H9 (cell line): ENCODE data around the gene ELAPOR1. TPM values are rescaled to one million over a fixed set of nuclear protein-coding genes. Genes with fewer than 3 reads are reported as not detected.

Source experiments
- DNase-seq: peaks from one replicate; pipeline ENCODE4 v3.0.0-alpha.2; 2017
- H2AFZ ChIP-seq: one replicate; pipeline ENCODE4 v1.6.1; 2013; ENCODE audit warnings: mild to moderate bottlenecking, low read length, control low read depth, moderate library complexity
- H2AK5ac ChIP-seq: 2 replicates; pipeline ENCODE4 v1.6.1; 2013; ENCODE audit warnings: low read length, control low read depth, mixed read lengths; ENCODE audit not compliant: insufficient read length
- H2BK120ac ChIP-seq: one replicate; pipeline ENCODE4 v1.6.1; 2013; ENCODE audit warnings: low read depth, mild to moderate bottlenecking, low read length, control low read depth, inconsistent platforms; ENCODE audit not compliant: poor library complexity, severe bottlenecking
- H2BK12ac ChIP-seq: 2 replicates; pipeline ENCODE4 v1.6.1; 2013; ENCODE audit warnings: low read length, control low read depth, mixed read lengths, low read depth; ENCODE audit not compliant: insufficient read length
- H2BK15ac ChIP-seq: 2 replicates; pipeline ENCODE4 v1.6.1; 2013; ENCODE audit warnings: low read depth, low read length, control low read depth
- H2BK20ac ChIP-seq: one replicate; pipeline ENCODE4 v1.6.1; 2013; ENCODE audit warnings: low read depth, mild to moderate bottlenecking, low read length, control low read depth, inconsistent platforms; ENCODE audit not compliant: poor library complexity, severe bottlenecking
- H2BK5ac ChIP-seq: 2 replicates; pipeline ENCODE4 v1.6.1; 2013; ENCODE audit warnings: low read length, control low read depth, mixed read lengths; ENCODE audit not compliant: insufficient read length
- H3K14ac ChIP-seq: 2 replicates; pipeline ENCODE4 v1.6.1; 2013; ENCODE audit warnings: low read length, control low read depth; ENCODE audit not compliant: insufficient read depth
- H3K18ac ChIP-seq: 2 replicates; pipeline ENCODE4 v1.6.1; 2013; ENCODE audit warnings: low read depth, mild to moderate bottlenecking, mixed read lengths, low read length, control low read depth; ENCODE audit not compliant: insufficient read length
- H3K23ac ChIP-seq: 2 replicates; pipeline ENCODE4 v1.6.1; 2013; ENCODE audit warnings: low read length, control low read depth, mixed read lengths, low read depth; ENCODE audit not compliant: insufficient read length
- H3K23me2 ChIP-seq: 2 replicates; pipeline ENCODE4 v1.6.1; 2013; ENCODE audit warnings: low read depth, mild to moderate bottlenecking, mixed read lengths, low read length, control low read depth; ENCODE audit not compliant: insufficient read length, poor library complexity, severe bottlenecking
- H3K27ac ChIP-seq: 2 replicates; pipeline ENCODE4 v1.5.1; 2013; ENCODE audit warnings: low read length, control low read depth, mixed read lengths, low read depth; ENCODE audit not compliant: insufficient read length
- H3K27me3 ChIP-seq: 2 replicates; pipeline ENCODE4 v1.6.1; 2013; ENCODE audit warnings: low read length, control low read depth, inconsistent platforms; ENCODE audit not compliant: insufficient read depth
- H3K4ac ChIP-seq: 2 replicates; pipeline ENCODE4 v1.6.1; 2013; ENCODE audit warnings: low read depth, mild to moderate bottlenecking, control low read depth, inconsistent platforms, low read length, moderate library complexity
- H3K4me1 ChIP-seq: 2 replicates; pipeline ENCODE4 v1.6.1; 2013; ENCODE audit warnings: low read length, control low read depth, inconsistent platforms; ENCODE audit not compliant: insufficient read depth
- H3K4me2 ChIP-seq: 2 replicates; pipeline ENCODE4 v1.6.1; 2013; ENCODE audit warnings: low read length, control low read depth, mixed read lengths; ENCODE audit not compliant: insufficient read length, insufficient read depth
- H3K56ac ChIP-seq: 2 replicates; pipeline ENCODE4 v1.6.1; 2013; ENCODE audit warnings: low read depth, mild to moderate bottlenecking, mixed read lengths, low read length, control low read depth; ENCODE audit not compliant: insufficient read length
- H3K79me1 ChIP-seq: 2 replicates; pipeline ENCODE4 v1.6.1; 2013; ENCODE audit warnings: low read depth, mild to moderate bottlenecking, moderate library complexity, low read length, control low read depth, inconsistent platforms; ENCODE audit not compliant: insufficient read depth, poor library complexity, severe bottlenecking
- H3K79me2 ChIP-seq: 2 replicates; pipeline ENCODE4 v1.6.1; 2013; ENCODE audit warnings: low read length, control low read depth, inconsistent platforms; ENCODE audit not compliant: insufficient read depth
- H3K9ac ChIP-seq: 2 replicates; pipeline ENCODE4 v1.6.1; 2013; ENCODE audit warnings: low read length, control low read depth, mixed read lengths; ENCODE audit not compliant: insufficient read length; ENCODE audit errors: extremely low read depth
- H3K9me3 ChIP-seq: one replicate; pipeline ENCODE4 v1.6.1; 2013; ENCODE audit warnings: low read depth, low read length, inconsistent platforms; ENCODE audit not compliant: control insufficient read depth
- H3T11ph ChIP-seq: one replicate; pipeline ENCODE4 v1.6.1; 2013; ENCODE audit warnings: mild to moderate bottlenecking, low read length, control low read depth, inconsistent platforms
- H4K20me1 ChIP-seq: one replicate; pipeline ENCODE4 v1.6.1; 2013; ENCODE audit not compliant: control insufficient read depth, insufficient read length, insufficient read depth
- H4K5ac ChIP-seq: 2 replicates; pipeline ENCODE4 v1.6.1; 2013; ENCODE audit warnings: low read depth, mild to moderate bottlenecking, mixed read lengths, low read length, control low read depth; ENCODE audit not compliant: insufficient read length
- H4K8ac ChIP-seq: replicated peaks from 2 replicates; pipeline ENCODE4 v1.6.1; 2013; ENCODE audit warnings: low read length, control low read depth, mixed read lengths, low read depth; ENCODE audit not compliant: insufficient read length
- H4K91ac ChIP-seq: 2 replicates; pipeline ENCODE4 v1.6.1; 2013; ENCODE audit warnings: low read depth, mild to moderate bottlenecking, moderate library complexity, mixed read lengths, low read length, control low read depth; ENCODE audit not compliant: insufficient read length
- H3K27ac Mint-ChIP-seq, 3 experiments: 2 replicates in 2 of 3; 3 replicates in 1 of 3; pipeline ENCODE4 v1.8.0; 2020 to 2021; ENCODE audit warnings: mixed read lengths in 3 of 3, mild to moderate bottlenecking in 1 of 3, moderate library complexity in 1 of 3
- H3K27me3 Mint-ChIP-seq: 2 replicates; pipeline ENCODE4 v1.8.0; 2021; ENCODE audit warnings: low read depth, mild to moderate bottlenecking, moderate library complexity, mixed read lengths
- H3K36me3 Mint-ChIP-seq, 3 experiments: 2 replicates in 2 of 3; 3 replicates in 1 of 3; pipeline ENCODE4 v1.8.0; 2020 to 2021; ENCODE audit warnings: low read depth in 3 of 3, mixed read lengths in 3 of 3; ENCODE audit not compliant: insufficient read depth in 1 of 3
- H3K4me1 Mint-ChIP-seq, 2 experiments: 2 replicates each; pipeline ENCODE4 v1.8.0; 2020; ENCODE audit warnings: mixed read lengths in 2 of 2
- H3K4me3 Mint-ChIP-seq, 2 experiments: 2 replicates in 1 of 2; 3 replicates in 1 of 2; pipeline ENCODE4 v1.8.0; 2020 to 2021; ENCODE audit warnings: mild to moderate bottlenecking in 2 of 2, mixed read lengths in 2 of 2, moderate library complexity in 1 of 2
- H3K9me3 Mint-ChIP-seq, 2 experiments: 2 replicates in 1 of 2; 3 replicates in 1 of 2; pipeline ENCODE4 v1.8.0; 2020; ENCODE audit warnings: mild to moderate bottlenecking in 2 of 2, mixed read lengths in 2 of 2, moderate library complexity in 1 of 2
- CTCF ChIP-seq: fragments of 200-600 bp; sonication (generic); conservative IDR thresholded peaks from 3 replicates; pipeline ENCODE4 v1.8.0; 2021; ENCODE audit warnings: antibody characterized with exemption, mild to moderate bottlenecking
- WGBS: extraction: QIAGEN DNeasy Blood & Tissue Kit; methylation state at CpG from one replicate; pipeline ENCODE4 v1.1.7; 2013; ENCODE audit warnings: missing lambda C conversion rate, low lambda C conversion rate, mixed read lengths; ENCODE audit not compliant: insufficient read length; ENCODE audit errors: extremely low coverage; 5-methylcytosine and 5-hydroxymethylcytosine counted together
- total RNA-seq: library from RNA; stranded (reverse); gene quantifications from 2 replicates; pipeline ENCODE4 v1.2.1, GENCODE V29; 2021

Gene ELAPOR1
- total RNA-seq, 1 experiment from 2014 or later, result 0.55 TPM

- no peak overlapping the region for H2BK15ac ChIP-seq
- Mint-ChIP-seq H3K36me3 (no peaks in the 10 kb centered on the region), H3K9me3 (no peaks in the 10 kb centered on the region; a peak in 1 of 5 replicates), H3K4me1 (peaks cover 11 to 17% of the 10 kb centered on the region in 2 experiments), H3K27me3 (peaks cover 61% of the 10 kb centered on the region), H3K27ac (no peak overlapping the region), H3K4me3 (no peak overlapping the region)
- peaks cover 13% of the 10 kb centered on the region for H3K23me2 ChIP-seq
- no peak overlapping the region for H3T11ph ChIP-seq
- H3K23ac ChIP-seq, result no peak overlapping the region
- no peak overlapping the region for H2BK120ac ChIP-seq
- no CpG with 5 or more reads among the region's 1 CpG for WGBS
- H3K27ac ChIP-seq, result no peak overlapping the region
- H3K79me2 ChIP-seq, result no peaks in the 10 kb centered on the region
- H4K91ac ChIP-seq, result no peak overlapping the region
- no peak for TF ChIP-seq CTCF
- H4K5ac ChIP-seq, result no peak overlapping the region
- H3K56ac ChIP-seq, result no peak overlapping the region
- H3K79me1 ChIP-seq, result no peaks in the 10 kb centered on the region
- no peak overlapping the region for H3K9ac ChIP-seq
- no peak overlapping the region for H3K4ac ChIP-seq
- peaks cover 23% of the 10 kb centered on the region; the same call in 1 of the 2 replicates for H3K27me3 ChIP-seq
- H3K4me2 ChIP-seq, result no peak overlapping the region
- H3K14ac ChIP-seq, result no peak overlapping the region
- H4K8ac ChIP-seq, result no peak overlapping the region
- no peak overlapping the region for H2BK12ac ChIP-seq
- no peaks in the 10 kb centered on the region for H3K9me3 ChIP-seq
- H4K20me1 ChIP-seq, result no peaks in the 10 kb centered on the region
- no peak for DNase-seq
- H3K4me1 ChIP-seq, result no peaks in the 10 kb centered on the region
- no peak overlapping the region for H2AK5ac ChIP-seq
- no peak overlapping the region for H2BK5ac ChIP-seq
- H3K18ac ChIP-seq, result no peak overlapping the region
- no peak overlapping the region for H2AFZ ChIP-seq
- H2BK20ac ChIP-seq, result no peak overlapping the region
Measured at GRCh38 chr1:109116286-109116685, 2.4 kb downstream of the ELAPOR1 start.
